Hepatocyte (in vitro differentiated cells): ENCODE results near the gene C12orf56. TPM values are rescaled to one million over a fixed set of nuclear protein-coding genes. Genes with fewer than 3 reads are reported as not detected.
"Not testable (repeated sequence)": the region's sequence is repeated elsewhere in the genome, so short reads cannot be mapped to it uniquely, and the experiment has no call there.

Experiments used
- DNase-seq: peaks from one replicate; pipeline ENCODE4 v3.0.0-alpha.2; 2016; ENCODE audit warnings: low spot score
- H2AFZ ChIP-seq: fragments of 200-600 bp; sonication (generic); 2 replicates; pipeline ENCODE4 v1.6.0; 2016; ENCODE audit warnings: antibody characterized with exemption, mild to moderate bottlenecking
- H3K27ac ChIP-seq: fragments of 200-600 bp; sonication (generic); 2 replicates; pipeline ENCODE4 v1.5.1; 2016; ENCODE audit warnings: mild to moderate bottlenecking
- H3K27me3 ChIP-seq: fragments of 200-600 bp; sonication (generic); 2 replicates; pipeline ENCODE4 v1.6.1; 2016
- H3K36me3 ChIP-seq: fragments of 200-600 bp; sonication (generic); replicated peaks from 2 replicates; pipeline ENCODE4 v1.5.1; 2016; ENCODE audit warnings: low read depth; ENCODE audit not compliant: insufficient read depth
- H3K4me1 ChIP-seq: fragments of 200-600 bp; sonication (generic); 2 replicates; pipeline ENCODE4 v1.5.1; 2016; ENCODE audit warnings: mild to moderate bottlenecking, moderate library complexity; ENCODE audit not compliant: insufficient read depth
- H3K4me2 ChIP-seq: fragments of 200-600 bp; sonication (generic); 2 replicates; pipeline ENCODE4 v1.6.0; 2016
- H3K4me3 ChIP-seq: fragments of 200-600 bp; sonication (generic); 2 replicates; pipeline ENCODE4 v1.5.1; 2016; ENCODE audit warnings: mild to moderate bottlenecking
- H3K79me2 ChIP-seq: fragments of 200-600 bp; sonication (generic); 2 replicates; pipeline ENCODE4 v1.6.0; 2017; ENCODE audit warnings: mild to moderate bottlenecking
- H3K9me2 ChIP-seq: fragments of 200-600 bp; sonication (generic); replicated peaks from 2 replicates; pipeline ENCODE4 v1.6.0; 2017; ENCODE audit warnings: mild to moderate bottlenecking; ENCODE audit not compliant: insufficient read depth
- H3K9me3 ChIP-seq: fragments of 200-600 bp; sonication (generic); 2 replicates; pipeline ENCODE4 v1.5.1; 2016; ENCODE audit warnings: low read depth, mild to moderate bottlenecking
- H4K20me1 ChIP-seq: fragments of 200-600 bp; sonication (generic); 2 replicates; pipeline ENCODE4 v1.6.0; 2016; ENCODE audit warnings: mild to moderate bottlenecking; ENCODE audit not compliant: insufficient read depth, poor library complexity, severe bottlenecking
- EZH2 ChIP-seq: fragments of 200-600 bp; sonication (generic); IDR thresholded peaks from 2 replicates; pipeline ENCODE4 v1.6.1; 2016; ENCODE audit warnings: antibody characterized with exemption, mild to moderate bottlenecking, borderline replicate concordance
- EZH2phosphoT487 ChIP-seq: fragments of 200-600 bp; sonication (generic); IDR thresholded peaks from one replicate; pipeline ENCODE4 v1.6.1; 2018; ENCODE audit warnings: antibody characterized with exemption, mild to moderate bottlenecking, low read depth, moderate library complexity; ENCODE audit not compliant: unreplicated experiment, severe bottlenecking
- WGBS: methylation state at CpG from one replicate; pipeline ENCODE4 v1.1.6; 2016; ENCODE audit warnings: low lambda C conversion rate; ENCODE audit errors: missing lambda C conversion rate; 5-methylcytosine and 5-hydroxymethylcytosine counted together
- polyA plus RNA-seq: library from polyadenylated mRNA; unstranded; fragments of >200 nt; fragmentation: Nextera tagmentation; extraction: Ambion mirVana; gene quantifications from 2 replicates; pipeline ENCODE4 v1.2.1, GENCODE V29; 2016
- total RNA-seq: library from RNA; depleted of rRNA; stranded (reverse); fragments of >200 nt; gene quantifications from 2 replicates; pipeline ENCODE4 v1.2.3, GENCODE V29; 2014
- TF ChIP-seq, protein P1 (sequence below): fragments of 200-600 bp; sonication (generic); IDR thresholded peaks from 2 replicates; pipeline ENCODE4 v1.5.1; 2016; ENCODE audit warnings: antibody characterized with exemption, mild to moderate bottlenecking; ENCODE audit not compliant: poor library complexity

C12orf56 gene
- total and polyA plus RNA-seq, 2 experiments from 2014 or later = 0.20 to 1.4 TPM

DNA sequence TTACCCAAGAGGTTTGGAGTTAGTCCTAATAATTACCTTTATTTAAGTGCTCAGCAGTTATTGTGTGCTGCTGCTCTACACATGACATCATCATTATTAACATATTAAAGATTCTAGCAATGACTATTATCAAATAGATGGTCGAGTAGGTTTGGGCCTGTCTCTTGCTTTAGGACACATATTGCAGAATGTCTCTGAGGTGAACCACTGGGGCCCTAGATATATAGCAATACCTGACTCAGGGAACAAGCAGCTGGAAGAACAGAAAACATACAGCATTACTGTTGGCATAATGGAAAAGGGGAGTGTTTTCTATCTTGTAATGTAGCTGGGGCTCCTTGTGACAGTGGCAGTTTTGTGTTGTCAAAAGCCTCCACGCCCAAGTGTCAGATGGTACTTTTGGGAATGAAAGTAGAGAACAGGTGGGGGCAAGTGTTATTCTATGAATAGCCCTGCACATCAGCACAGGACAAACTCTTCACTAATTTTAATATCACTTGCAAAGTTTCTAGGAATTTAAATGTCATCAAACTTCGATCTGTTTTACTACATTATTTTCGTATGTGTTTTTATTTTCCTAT lies 54.6 kb downstream of the C12orf56 start:
- Histone ChIP-seq H3K9me3 (no peaks in the 10 kb centered on the region), H3K27me3 (no peaks in the 10 kb centered on the region), H3K4me1 (no peaks in the 10 kb centered on the region), H3K79me2 (no peaks in the 10 kb centered on the region), H3K9me2 (no peaks in the 10 kb centered on the region), H3K4me2 (no peak overlapping the region), H3K27ac (no peak overlapping the region), H3K36me3 (no peaks in the 10 kb centered on the region), H2AFZ (no peak overlapping the region), H3K4me3 (no peak overlapping the region), H4K20me1 (no peaks in the 10 kb centered on the region)
- no peak for DNase-seq
- TF ChIP-seq, protein P1, sequence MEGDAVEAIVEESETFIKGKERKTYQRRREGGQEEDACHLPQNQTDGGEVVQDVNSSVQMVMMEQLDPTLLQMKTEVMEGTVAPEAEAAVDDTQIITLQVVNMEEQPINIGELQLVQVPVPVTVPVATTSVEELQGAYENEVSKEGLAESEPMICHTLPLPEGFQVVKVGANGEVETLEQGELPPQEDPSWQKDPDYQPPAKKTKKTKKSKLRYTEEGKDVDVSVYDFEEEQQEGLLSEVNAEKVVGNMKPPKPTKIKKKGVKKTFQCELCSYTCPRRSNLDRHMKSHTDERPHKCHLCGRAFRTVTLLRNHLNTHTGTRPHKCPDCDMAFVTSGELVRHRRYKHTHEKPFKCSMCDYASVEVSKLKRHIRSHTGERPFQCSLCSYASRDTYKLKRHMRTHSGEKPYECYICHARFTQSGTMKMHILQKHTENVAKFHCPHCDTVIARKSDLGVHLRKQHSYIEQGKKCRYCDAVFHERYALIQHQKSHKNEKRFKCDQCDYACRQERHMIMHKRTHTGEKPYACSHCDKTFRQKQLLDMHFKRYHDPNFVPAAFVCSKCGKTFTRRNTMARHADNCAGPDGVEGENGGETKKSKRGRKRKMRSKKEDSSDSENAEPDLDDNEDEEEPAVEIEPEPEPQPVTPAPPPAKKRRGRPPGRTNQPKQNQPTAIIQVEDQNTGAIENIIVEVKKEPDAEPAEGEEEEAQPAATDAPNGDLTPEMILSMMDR = no peak
- no peak for TF ChIP-seq EZH2phosphoT487
- TF ChIP-seq EZH2 = no peak
- 83% methylated on average over 4 of the region's 4 CpGs for WGBS

DNA sequence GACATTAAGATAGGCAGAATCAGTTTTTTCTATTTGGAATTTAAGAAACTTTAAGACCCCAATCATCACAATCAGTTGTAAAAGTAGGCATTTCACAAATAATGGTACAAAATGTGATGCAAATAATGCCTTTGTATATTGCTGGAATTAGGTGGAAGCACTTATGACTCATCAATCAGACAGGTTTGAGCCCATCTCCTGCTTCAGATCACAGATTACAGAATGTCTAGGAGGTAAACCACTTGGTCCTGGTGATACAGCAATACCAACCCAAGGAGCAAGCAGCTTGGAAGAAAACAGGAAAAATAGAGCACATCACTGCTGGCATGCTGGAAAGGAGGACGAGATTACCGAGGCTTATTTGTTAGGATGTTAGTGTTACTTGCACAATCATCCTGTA lies 57.6 kb downstream of the C12orf56 start:
- H3K27ac ChIP-seq = no peak overlapping the region
- DNase-seq = no peak
- H3K36me3 ChIP-seq = no peaks in the 10 kb centered on the region
- no peaks in the 10 kb centered on the region for H3K4me1 ChIP-seq
- H3K79me2 ChIP-seq = no peaks in the 10 kb centered on the region
- no peaks in the 10 kb centered on the region for H3K27me3 ChIP-seq
- no peaks in the 10 kb centered on the region for H3K9me3 ChIP-seq
- H4K20me1 ChIP-seq = no peaks in the 10 kb centered on the region
- no peak overlapping the region for H2AFZ ChIP-seq
- 91% methylated on average over 2 of the region's 2 CpGs for WGBS
- TF ChIP-seq, protein P1 = no peak
- TF ChIP-seq EZH2 (no peak), EZH2phosphoT487 (no peak)
- H3K9me2 ChIP-seq = no peaks in the 10 kb centered on the region
- no peak overlapping the region for H3K4me3 ChIP-seq
- H3K4me2 ChIP-seq = no peak overlapping the region

DNA sequence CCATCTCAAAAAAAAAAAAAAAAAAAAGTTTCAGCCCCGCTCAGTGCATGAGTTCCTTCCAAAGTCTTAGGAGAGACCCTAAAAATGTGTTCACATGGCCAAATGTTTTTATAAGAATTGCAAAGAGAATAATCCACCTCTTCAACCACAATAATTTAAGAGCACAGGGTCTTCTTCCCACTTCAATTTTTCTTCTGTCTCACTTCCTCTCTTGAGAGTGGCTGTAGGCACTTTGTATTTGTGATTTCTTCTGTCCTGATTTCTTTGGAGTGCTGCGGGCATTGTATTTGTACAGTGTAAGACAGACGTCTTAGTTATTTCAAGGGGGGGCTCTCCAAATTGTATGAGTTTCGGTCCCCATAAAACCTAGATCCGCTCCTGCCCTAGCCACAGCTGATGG lies 58.3 kb downstream of the C12orf56 start:
- Histone ChIP-seq H3K27ac (no peak overlapping the region), H3K27me3 (no peaks in the 10 kb centered on the region), H3K4me1 (no peaks in the 10 kb centered on the region), H3K79me2 (no peaks in the 10 kb centered on the region), H4K20me1 (no peaks in the 10 kb centered on the region), H3K9me2 (no peaks in the 10 kb centered on the region), H3K36me3 (no peaks in the 10 kb centered on the region), H3K4me2 (no peak overlapping the region), H2AFZ (no peak overlapping the region), H3K9me3 (no peaks in the 10 kb centered on the region), H3K4me3 (no peak overlapping the region)
- WGBS = 93% methylated on average over 5 of the region's 5 CpGs
- no peak for TF ChIP-seq EZH2phosphoT487
- TF ChIP-seq, protein P1 = no peak
- no peak for TF ChIP-seq EZH2
- no peak for DNase-seq

DNA sequence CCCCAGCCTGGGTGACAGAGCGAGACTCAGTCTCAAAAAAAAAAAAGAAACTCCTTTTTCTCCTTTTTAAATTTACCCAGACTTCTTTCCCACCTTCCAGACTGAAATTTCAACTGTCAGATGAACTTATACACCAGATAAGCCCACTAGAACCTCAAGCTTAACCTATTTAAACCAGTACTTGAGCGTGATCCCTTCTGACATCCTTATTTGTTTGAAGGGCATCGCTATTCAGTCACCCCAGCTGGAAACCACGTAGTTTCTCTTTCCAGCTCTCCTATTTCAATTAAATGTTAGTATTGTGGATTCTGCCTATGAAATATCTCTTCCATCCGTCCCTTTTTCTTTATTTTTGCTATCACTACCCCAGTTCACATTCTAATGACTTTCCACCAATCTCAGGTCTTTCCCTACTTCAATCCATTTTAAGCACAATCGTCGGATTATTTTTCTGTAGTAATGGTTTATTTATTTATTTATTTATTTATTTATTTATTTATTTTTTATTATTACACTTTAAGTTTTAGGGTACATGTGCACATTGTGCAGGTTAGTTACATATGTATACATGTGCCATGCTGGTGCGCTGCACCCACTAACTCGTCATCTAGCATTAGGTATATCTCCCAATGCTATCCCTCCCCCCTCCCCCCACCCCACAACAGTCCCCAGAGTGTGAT lies 61.4 kb downstream of the C12orf56 start:
- H3K36me3 ChIP-seq, H3K27me3 ChIP-seq, H4K20me1 ChIP-seq, H3K27ac ChIP-seq, H3K79me2 ChIP-seq, H2AFZ ChIP-seq, DNase-seq, H3K9me2 ChIP-seq, H3K4me1 ChIP-seq, H3K9me3 ChIP-seq, H3K4me3 ChIP-seq, H3K4me2 ChIP-seq: not testable (repeated sequence)
- 93% methylated on average over 7 of the region's 9 CpGs for WGBS
